Heart left ventricle (tissue), 13 donors: ENCODE results near the gene RNU7-1.

Experiments
- POLR2A ChIP-seq, 2 donors: fragments of 450-650 bp; IDR thresholded peaks; one replicate each; pipeline ENCODE4 v1.6.1; 2017; ENCODE audit warnings: antibody characterized with exemption in 2 of 2, mild to moderate bottlenecking in 2 of 2, moderate library complexity in 2 of 2
- TF ChIP-seq, protein P1 (sequence below), 12 donors: fragments of 200-600 bp; sonication (generic) in 4 of 12; IDR thresholded peaks; one replicate each; pipeline versions ENCODE4 v1.5.0 to v1.8.0; 2018 to 2022; ENCODE audit warnings: antibody characterized with exemption in 12 of 12, mild to moderate bottlenecking in 5 of 12
- donor health status: ischemic (EF 13 %, LVEDD 7.1; RV severe dilation, severe dysfunction).
- donor health status: DM: no; HTN: yes; CAD: no.
- donor health status: DM: no; HTN: no; CAD: no.
- donor health status: ischemic (EF 25% LVEDD 6.9; RV normal size, moderate dysfunction).
- donor health status: ischemic (EF 25% LVEDD 5.7; RV mildly dilated, moderate dysfunction).
- donor health status: ischemic (EF 35%, LVEDD 5.7; RV mildly dilated, moderate dysfunction).
- donor health status: nonischemic (EF 11% LVEDD 7.7; RV severe dilation, severe dysfunction).
- donor health status: DM: yes; HTN: yes; CAD: no.
- donor health status: PGD.
- donor health status: ischemic (EF 29% LVEDD 5.4; RV normal size, mild dysfunction).
- donor health status: nonischemic (EF 23%, LVEDD 6.1; RV moderate dilation, normal function).

DNA sequence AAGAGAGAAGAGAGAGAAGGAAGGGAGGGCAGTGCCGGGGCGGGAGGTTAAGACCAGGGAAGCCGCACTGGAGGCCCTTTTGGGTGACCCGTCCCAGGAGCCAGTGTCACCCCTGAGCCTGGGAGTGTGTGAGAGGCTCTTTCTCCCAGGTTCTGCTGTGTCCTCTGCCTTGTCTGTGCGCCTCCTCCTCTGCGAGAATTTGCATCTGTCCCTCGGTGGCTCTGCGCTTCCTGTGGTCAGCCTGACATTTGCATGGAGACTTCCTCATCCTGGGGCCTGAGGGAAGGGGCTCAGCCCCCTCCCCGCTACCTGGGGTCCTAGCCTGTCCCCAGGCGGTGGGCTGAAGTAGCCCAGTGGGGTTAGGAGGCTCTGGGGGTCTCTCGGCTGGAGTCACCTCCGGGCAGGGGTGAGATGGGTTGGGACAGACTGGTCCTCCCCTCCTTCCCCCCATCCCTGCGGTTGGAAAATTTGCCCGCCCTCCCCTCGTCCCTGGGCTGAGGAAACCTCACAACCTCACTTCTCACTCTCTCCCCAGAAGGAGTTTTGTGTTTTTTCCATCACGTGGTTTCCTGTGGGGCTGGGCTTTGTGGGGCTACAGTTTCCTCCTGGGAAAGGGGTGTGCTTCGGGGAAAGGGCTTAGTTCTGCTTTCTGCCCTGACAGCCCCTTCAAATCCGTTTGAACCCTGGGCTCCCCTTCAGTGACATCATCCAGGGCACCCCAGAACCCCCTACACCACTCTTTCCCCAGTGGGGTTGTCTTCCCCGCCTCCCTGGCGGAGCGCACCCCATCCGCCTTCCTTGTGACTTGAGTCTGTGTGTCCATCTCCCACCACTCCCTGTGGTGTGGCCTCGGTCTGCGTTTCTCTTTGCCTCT lies 10.1 kb downstream of the RNU7-1 start:
- no peak for TF ChIP-seq POLR2A (IDR thresholded peaks at IDR 0.05)
- TF ChIP-seq, protein P1, sequence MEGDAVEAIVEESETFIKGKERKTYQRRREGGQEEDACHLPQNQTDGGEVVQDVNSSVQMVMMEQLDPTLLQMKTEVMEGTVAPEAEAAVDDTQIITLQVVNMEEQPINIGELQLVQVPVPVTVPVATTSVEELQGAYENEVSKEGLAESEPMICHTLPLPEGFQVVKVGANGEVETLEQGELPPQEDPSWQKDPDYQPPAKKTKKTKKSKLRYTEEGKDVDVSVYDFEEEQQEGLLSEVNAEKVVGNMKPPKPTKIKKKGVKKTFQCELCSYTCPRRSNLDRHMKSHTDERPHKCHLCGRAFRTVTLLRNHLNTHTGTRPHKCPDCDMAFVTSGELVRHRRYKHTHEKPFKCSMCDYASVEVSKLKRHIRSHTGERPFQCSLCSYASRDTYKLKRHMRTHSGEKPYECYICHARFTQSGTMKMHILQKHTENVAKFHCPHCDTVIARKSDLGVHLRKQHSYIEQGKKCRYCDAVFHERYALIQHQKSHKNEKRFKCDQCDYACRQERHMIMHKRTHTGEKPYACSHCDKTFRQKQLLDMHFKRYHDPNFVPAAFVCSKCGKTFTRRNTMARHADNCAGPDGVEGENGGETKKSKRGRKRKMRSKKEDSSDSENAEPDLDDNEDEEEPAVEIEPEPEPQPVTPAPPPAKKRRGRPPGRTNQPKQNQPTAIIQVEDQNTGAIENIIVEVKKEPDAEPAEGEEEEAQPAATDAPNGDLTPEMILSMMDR (IDR thresholded peaks at IDR 0.05): no peak
